Measurements from ENCODE around the gene OGFOD2. TPM values are rescaled to one million over a fixed set of nuclear protein-coding genes. Genes with fewer than 3 reads are reported as not detected.

The OGFOD2 gene
- total RNA-seq, 4 donors from 2014 or later: 7.2 to 19.8 (median 13.4) TPM

- Histone ChIP-seq H3K36me3 (peaks cover 0 to 63% (median 2%) of the 10 kb centered on the region in 3 donors), H3K9me3 (no peaks in the 10 kb centered on the region), H3K4me1 (peaks cover 0 to 64% (median 56%) of the 10 kb centered on the region in 4 donors), H3K27ac (peak overlapping the region; percentile 59 to 91 (median 80)), H3K27me3 (no peaks in the 10 kb centered on the region), H3K4me3 (peak overlapping the region in 3 of 4 donors; percentile 1 to 25 (median 2))
- no peak for TF ChIP-seq EP300 (IDR thresholded peaks at IDR 0.05)
- TF ChIP-seq CTCF (IDR thresholded peaks at IDR 0.05): no peak
- no peak for TF ChIP-seq POLR2A (IDR thresholded peaks at IDR 0.05)
- 11 to 14% methylated on average over 9 of the region's 9 CpGs for WGBS, 2 donors
- DNase-seq (ENCODE audit: low spot score in 2 of 2): no peak
These were observed 8.9 kb downstream of the OGFOD2 start for GRCh38 chr12:122983789-122984515.

GRCh38 chr12:122984612-122985337 lies 9.7 kb downstream of the OGFOD2 start:
- H3K9me3 ChIP-seq: no peaks in the 10 kb centered on the region
- no peak for TF ChIP-seq CTCF (IDR thresholded peaks at IDR 0.05)
- peak in 1 of 2 donors; percentile 33 for TF ChIP-seq EP300 (IDR thresholded peaks at IDR 0.05)
- H3K27me3 ChIP-seq: no peaks in the 10 kb centered on the region
- 12 to 16% methylated on average over 25 to 34 of the region's 34 CpGs for WGBS, 2 donors
- H3K27ac ChIP-seq: peak overlapping the region; percentile 73 to 91 (median 81)
- peaks cover 0 to 67% (median 2%) of the 10 kb centered on the region in 3 donors for H3K36me3 ChIP-seq
- no peak for DNase-seq (ENCODE audit: low spot score in 2 of 2)
- H3K4me1 ChIP-seq: peaks cover 0 to 56% (median 49%) of the 10 kb centered on the region in 4 donors
- H3K4me3 ChIP-seq: peak overlapping the region in 3 of 4 donors; percentile 1 to 25 (median 2)

GRCh38 chr12:122985338-122986257 lies 10.6 kb downstream of the OGFOD2 start:
- Histone ChIP-seq H3K4me1 (peaks cover 0 to 51% (median 44%) of the 10 kb centered on the region in 4 donors), H3K36me3 (peaks cover 0 to 75% (median 2%) of the 10 kb centered on the region in 3 donors), H3K27me3 (no peaks in the 10 kb centered on the region), H3K27ac (peak overlapping the region; percentile 73 to 91 (median 81)), H3K4me3 (peak overlapping the region in 1 of 4 donors; percentile 25), H3K9me3 (no peaks in the 10 kb centered on the region)
- WGBS, 2 donors: 67 to 76% methylated on average over 26 to 33 of the region's 45 CpGs
- no peak for DNase-seq (ENCODE audit: low spot score in 2 of 2)
- TF ChIP-seq CTCF (IDR thresholded peaks at IDR 0.05): no peak
- no peak for TF ChIP-seq EP300 (IDR thresholded peaks at IDR 0.05)
- no peak for TF ChIP-seq POLR2A (IDR thresholded peaks at IDR 0.05)

GRCh38 chr12:122986258-122986871 lies 11.3 kb downstream of the OGFOD2 start:
- peak overlapping the region in 1 of 4 donors; percentile 91 for H3K27ac ChIP-seq
- WGBS, 2 donors: 94 to 96% methylated on average over 27 to 29 of the region's 40 CpGs
- TF ChIP-seq CTCF (IDR thresholded peaks at IDR 0.05) (no peak), POLR2A (IDR thresholded peaks at IDR 0.05) (no peak), EP300 (IDR thresholded peaks at IDR 0.05) (no peak)
- no peaks in the 10 kb centered on the region for H3K27me3 ChIP-seq
- no peak for DNase-seq (ENCODE audit: low spot score in 2 of 2)
- H3K9me3 ChIP-seq: no peaks in the 10 kb centered on the region
- peaks cover 0 to 48% (median 42%) of the 10 kb centered on the region in 4 donors for H3K4me1 ChIP-seq
- H3K36me3 ChIP-seq: peaks cover 0 to 82% (median 2%) of the 10 kb centered on the region in 3 donors
- no peak overlapping the region for H3K4me3 ChIP-seq
